Suprapubic skin (tissue), 3 donors: ENCODE results near the gene PPP2R2C.

Experiments used
- POLR2A ChIP-seq, 2 donors: fragments of 450-650 bp; IDR thresholded peaks; one replicate each; pipeline ENCODE4 v1.6.1; 2017; ENCODE audit warnings: antibody characterized with exemption in 2 of 2, mild to moderate bottlenecking in 2 of 2, moderate library complexity in 2 of 2
- TF ChIP-seq, protein P1 (sequence below), 2 donors: fragments of 200-600 bp in 1 of 2; fragments of 450-650 bp in 1 of 2; sonication (generic) in 1 of 2; IDR thresholded peaks; one replicate each; pipeline ENCODE4 v1.5.1; 2016 to 2019; ENCODE audit warnings: antibody characterized with exemption in 2 of 2, mild to moderate bottlenecking in 1 of 2, moderate library complexity in 1 of 2

DNA sequence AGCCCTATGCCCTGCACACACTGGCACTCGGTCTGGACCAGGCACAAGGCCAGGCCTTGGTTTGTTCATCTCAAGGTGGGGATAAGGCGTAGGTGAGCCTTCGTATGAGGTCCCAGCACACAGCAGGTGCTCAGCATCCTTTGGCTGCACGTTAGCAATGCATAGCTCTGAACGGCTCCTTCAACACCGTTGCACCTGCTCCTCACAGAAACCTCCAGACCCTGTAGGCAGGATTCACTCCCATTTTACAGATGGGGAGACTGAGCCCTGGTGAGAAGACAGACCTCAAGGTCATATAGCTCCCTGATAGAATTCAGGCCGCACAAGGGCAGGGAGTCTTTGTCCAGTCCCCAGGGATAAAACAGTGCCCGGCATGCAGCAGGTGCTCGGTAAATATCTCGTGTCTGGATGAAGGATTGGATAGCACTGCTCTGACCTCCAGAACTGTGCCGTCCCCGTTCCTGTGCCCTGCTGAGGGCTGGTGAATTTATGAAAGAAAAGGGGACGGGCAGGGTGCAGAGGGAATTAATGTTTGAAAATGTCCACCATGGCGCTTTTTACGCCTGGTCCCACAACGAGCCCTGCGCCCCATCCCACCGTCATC, 2.4 kb downstream of the PPP2R2C start:
- TF ChIP-seq POLR2A (IDR thresholded peaks at IDR 0.05) = no peak
- TF ChIP-seq, protein P1, sequence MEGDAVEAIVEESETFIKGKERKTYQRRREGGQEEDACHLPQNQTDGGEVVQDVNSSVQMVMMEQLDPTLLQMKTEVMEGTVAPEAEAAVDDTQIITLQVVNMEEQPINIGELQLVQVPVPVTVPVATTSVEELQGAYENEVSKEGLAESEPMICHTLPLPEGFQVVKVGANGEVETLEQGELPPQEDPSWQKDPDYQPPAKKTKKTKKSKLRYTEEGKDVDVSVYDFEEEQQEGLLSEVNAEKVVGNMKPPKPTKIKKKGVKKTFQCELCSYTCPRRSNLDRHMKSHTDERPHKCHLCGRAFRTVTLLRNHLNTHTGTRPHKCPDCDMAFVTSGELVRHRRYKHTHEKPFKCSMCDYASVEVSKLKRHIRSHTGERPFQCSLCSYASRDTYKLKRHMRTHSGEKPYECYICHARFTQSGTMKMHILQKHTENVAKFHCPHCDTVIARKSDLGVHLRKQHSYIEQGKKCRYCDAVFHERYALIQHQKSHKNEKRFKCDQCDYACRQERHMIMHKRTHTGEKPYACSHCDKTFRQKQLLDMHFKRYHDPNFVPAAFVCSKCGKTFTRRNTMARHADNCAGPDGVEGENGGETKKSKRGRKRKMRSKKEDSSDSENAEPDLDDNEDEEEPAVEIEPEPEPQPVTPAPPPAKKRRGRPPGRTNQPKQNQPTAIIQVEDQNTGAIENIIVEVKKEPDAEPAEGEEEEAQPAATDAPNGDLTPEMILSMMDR (IDR thresholded peaks at IDR 0.05) = no peak
